Thyroid gland (tissue), 4 donors: ENCODE data around the gene DENND4C. TPM values are rescaled to one million over a fixed set of nuclear protein-coding genes. Genes with fewer than 3 reads are reported as not detected.
A peak's percentile ranks its signal among the peaks of the same experiment; 100 is the strongest.

Experiments
- DNase-seq, 2 donors: peaks; one replicate each; pipeline ENCODE4 v3.0.0-alpha.2; 2019
- H3K27ac ChIP-seq, 3 donors: fragments of 200-600 bp; sonication (generic); 1 replicate in 2 of 3; 2 replicates in 1 of 3; pipeline ENCODE4 v1.5.1; 2016 to 2019; ENCODE audit warnings: mild to moderate bottlenecking in 1 of 3, moderate library complexity in 1 of 3
- H3K27me3 ChIP-seq: fragments of 200-600 bp; sonication (generic); one replicate; pipeline ENCODE4 v1.5.1; 2019
- H3K36me3 ChIP-seq, 2 donors: fragments of 200-600 bp; sonication (generic); one replicate each; pipeline ENCODE4 v1.5.1; 2016 to 2019
- H3K4me1 ChIP-seq, 2 donors: fragments of 200-600 bp; sonication (generic); one replicate each; pipeline ENCODE4 v1.5.1; 2017 to 2019
- H3K4me3 ChIP-seq, 3 donors: fragments of 200-600 bp; sonication (generic); replicated peaks in 1 of 3; 1 replicate in 2 of 3; 2 replicates in 1 of 3; pipeline ENCODE4 v1.5.1; 2016; ENCODE audit warnings: mild to moderate bottlenecking in 1 of 3
- H3K9me3 ChIP-seq: fragments of 200-600 bp; sonication (generic); one replicate; pipeline ENCODE4 v1.5.1; 2017
- POLR2A ChIP-seq, 2 donors: fragments of 450-650 bp; IDR thresholded peaks; one replicate each; pipeline ENCODE4 v1.6.1; 2017; ENCODE audit warnings: antibody characterized with exemption in 2 of 2, mild to moderate bottlenecking in 2 of 2, moderate library complexity in 1 of 2
- WGBS, 2 donors: methylation state at CpG; one replicate each; pipeline ENCODE4 v1.1.5; 2017; 5-methylcytosine and 5-hydroxymethylcytosine counted together
- intact Hi-C: fragments of 100-400 bp; cut with DNase I; formaldehyde crosslinking; loops from one replicate; pipeline ENCODE4 v1.15.1; 2023
- total RNA-seq, 4 donors: library from RNA; depleted of rRNA; stranded (reverse); fragments of >200 nt; gene quantifications; one replicate each; pipeline ENCODE4 v1.2.3, GENCODE V29; 2016
- TF ChIP-seq, protein P1 (sequence below), 6 experiments: fragments of 200-600 bp in 3 of 6; fragments of 450-650 bp in 3 of 6; sonication (generic) in 3 of 6; IDR thresholded peaks; one replicate each; pipeline ENCODE4 v1.5.1; 2016 to 2019; ENCODE audit warnings: antibody characterized with exemption in 6 of 6, mild to moderate bottlenecking in 2 of 6, inconsistent platforms in 1 of 6, moderate library complexity in 1 of 6

The DENND4C gene
- total RNA-seq, 4 donors from 2014 or later, result 99.5 to 135 (median 111) TPM

DNA sequence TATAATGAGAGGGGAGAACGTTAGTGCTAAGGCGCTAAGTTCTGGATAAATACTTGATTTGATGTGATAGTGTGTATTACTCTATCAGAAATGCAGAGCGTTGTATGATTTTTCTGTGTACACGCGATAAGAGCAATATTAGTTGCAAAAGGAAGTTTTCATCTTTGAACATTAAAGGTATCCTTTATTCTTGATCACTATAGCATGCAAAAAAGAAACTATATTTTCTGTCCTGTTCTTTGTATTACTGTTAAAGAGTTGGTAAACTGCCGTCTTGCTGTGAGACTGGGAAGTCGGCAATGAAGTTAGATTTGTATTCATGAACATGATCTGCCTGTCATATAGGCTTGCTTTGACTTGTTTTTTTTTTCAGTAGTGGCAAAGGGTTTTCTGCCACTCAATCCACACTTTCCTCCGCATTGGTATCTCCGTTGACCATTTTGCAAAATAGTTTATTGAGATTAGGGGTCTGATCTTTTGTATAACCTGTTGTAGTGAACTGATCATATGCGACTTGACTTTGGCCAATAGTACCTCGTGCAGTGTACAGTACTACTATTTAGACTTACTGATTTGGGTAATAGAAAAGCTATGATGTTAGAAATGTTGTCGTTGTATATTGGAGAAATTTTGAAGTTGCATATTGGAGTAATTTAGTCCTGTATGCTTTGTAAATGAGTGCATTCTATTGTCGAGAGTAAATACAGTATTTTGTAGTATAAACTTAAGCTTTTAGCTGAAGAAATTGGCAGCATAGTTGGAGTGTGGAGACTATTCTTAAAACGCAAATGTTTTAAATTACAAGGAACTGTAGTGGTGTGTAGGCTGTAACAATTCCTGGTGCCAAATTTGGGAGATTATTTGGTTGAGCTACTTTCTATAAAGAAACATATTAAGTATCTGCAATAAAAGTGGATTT, 1.7 kb downstream of the DENND4C start:
- TF ChIP-seq, protein P1, sequence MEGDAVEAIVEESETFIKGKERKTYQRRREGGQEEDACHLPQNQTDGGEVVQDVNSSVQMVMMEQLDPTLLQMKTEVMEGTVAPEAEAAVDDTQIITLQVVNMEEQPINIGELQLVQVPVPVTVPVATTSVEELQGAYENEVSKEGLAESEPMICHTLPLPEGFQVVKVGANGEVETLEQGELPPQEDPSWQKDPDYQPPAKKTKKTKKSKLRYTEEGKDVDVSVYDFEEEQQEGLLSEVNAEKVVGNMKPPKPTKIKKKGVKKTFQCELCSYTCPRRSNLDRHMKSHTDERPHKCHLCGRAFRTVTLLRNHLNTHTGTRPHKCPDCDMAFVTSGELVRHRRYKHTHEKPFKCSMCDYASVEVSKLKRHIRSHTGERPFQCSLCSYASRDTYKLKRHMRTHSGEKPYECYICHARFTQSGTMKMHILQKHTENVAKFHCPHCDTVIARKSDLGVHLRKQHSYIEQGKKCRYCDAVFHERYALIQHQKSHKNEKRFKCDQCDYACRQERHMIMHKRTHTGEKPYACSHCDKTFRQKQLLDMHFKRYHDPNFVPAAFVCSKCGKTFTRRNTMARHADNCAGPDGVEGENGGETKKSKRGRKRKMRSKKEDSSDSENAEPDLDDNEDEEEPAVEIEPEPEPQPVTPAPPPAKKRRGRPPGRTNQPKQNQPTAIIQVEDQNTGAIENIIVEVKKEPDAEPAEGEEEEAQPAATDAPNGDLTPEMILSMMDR (IDR thresholded peaks at IDR 0.05), result no peak
- TF ChIP-seq POLR2A (IDR thresholded peaks at IDR 0.05), result no peak
- DNase-seq, result no peak
- Histone ChIP-seq H3K36me3 (no peaks in the 10 kb centered on the region), H3K27me3 (no peaks in the 10 kb centered on the region), H3K4me1 (peaks cover 13 to 24% of the 10 kb centered on the region in 2 donors), H3K4me3 (peak overlapping the region; percentile 18 to 76 (median 64)), H3K9me3 (no peaks in the 10 kb centered on the region), H3K27ac (peak overlapping the region; percentile 93 to 99 (median 95))
- 11 to 12% methylated on average over 14 of the region's 14 CpGs for WGBS, 2 donors
- intact Hi-C loops, result loop anchor here (10.0 kb wide), 1 partner anchor 63 kb away; no protein-coding TSS in a partner anchor

DNA sequence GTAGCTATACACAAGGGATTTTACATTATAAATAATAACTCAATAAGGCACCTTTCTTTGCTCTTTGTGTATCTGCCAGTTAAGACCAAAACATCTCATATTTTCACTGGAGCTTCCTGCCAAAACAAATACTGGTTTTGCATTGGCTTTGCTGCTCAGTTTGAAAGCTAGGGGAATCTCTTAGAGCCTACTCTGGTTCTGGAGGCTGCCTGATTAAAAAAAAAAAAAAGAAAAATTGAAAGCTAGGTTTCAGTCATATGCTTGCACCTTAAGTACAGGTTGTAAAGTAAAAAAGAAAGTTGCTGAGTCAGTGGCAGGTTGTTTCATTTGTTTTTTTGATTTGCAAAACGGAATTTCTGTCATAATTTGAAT, 2.3 kb downstream of the DENND4C start:
- TF ChIP-seq, protein P1 (IDR thresholded peaks at IDR 0.05), result peak in 1 of 6 experiments; percentile 30
- TF ChIP-seq POLR2A (IDR thresholded peaks at IDR 0.05), result no peak
- no peaks in the 10 kb centered on the region for H3K9me3 ChIP-seq
- intact Hi-C loops, result loop anchor here (10.0 kb wide), 1 partner anchor 62 kb away; no protein-coding TSS in a partner anchor
- peaks cover 13 to 24% of the 10 kb centered on the region in 2 donors for H3K4me1 ChIP-seq
- no peak for DNase-seq
- H3K36me3 ChIP-seq, result no peaks in the 10 kb centered on the region
- H3K27ac ChIP-seq, result peak overlapping the region; percentile 20 to 99 (median 95)
- no peak overlapping the region for H3K4me3 ChIP-seq
- no peaks in the 10 kb centered on the region for H3K27me3 ChIP-seq
- WGBS, 2 donors, result 12 to 17% methylated on average over 1 of the region's 1 CpG

DNA sequence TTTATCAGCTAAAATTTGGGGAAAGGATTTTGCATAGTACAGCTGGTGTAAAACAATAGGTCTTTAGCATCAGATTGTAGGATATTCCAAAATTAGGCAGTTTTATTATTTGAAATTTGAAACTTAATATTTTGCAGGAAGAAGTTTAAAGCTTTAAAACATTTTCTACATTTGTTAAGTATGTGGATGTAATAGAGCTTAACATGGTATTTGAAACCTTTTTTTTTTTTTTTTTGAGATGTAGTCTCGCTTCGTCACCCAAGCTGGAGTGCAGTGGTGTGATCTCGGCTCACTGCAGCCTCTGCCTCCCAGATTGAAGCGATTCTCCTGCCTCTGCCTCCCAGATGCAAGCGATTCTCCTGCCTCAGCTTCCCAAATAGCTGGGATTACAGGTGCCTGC, 2.9 kb downstream of the DENND4C start:
- H3K4me1 ChIP-seq, result peaks cover 13 to 24% of the 10 kb centered on the region in 2 donors
- H3K36me3 ChIP-seq, result no peaks in the 10 kb centered on the region
- intact Hi-C loops, result loop anchor here (10.0 kb wide), 1 partner anchor 61 kb away; no protein-coding TSS in a partner anchor
- no peaks in the 10 kb centered on the region for H3K27me3 ChIP-seq
- 70 to 71% methylated on average over 5 of the region's 5 CpGs for WGBS, 2 donors
- TF ChIP-seq POLR2A (IDR thresholded peaks at IDR 0.05), result no peak
- TF ChIP-seq, protein P1 (IDR thresholded peaks at IDR 0.05), result no peak
- peak overlapping the region; percentile 20 to 99 (median 95) for H3K27ac ChIP-seq
- H3K4me3 ChIP-seq, result no peak overlapping the region
- no peaks in the 10 kb centered on the region for H3K9me3 ChIP-seq
- DNase-seq, result peak; percentile 15 to 43

DNA sequence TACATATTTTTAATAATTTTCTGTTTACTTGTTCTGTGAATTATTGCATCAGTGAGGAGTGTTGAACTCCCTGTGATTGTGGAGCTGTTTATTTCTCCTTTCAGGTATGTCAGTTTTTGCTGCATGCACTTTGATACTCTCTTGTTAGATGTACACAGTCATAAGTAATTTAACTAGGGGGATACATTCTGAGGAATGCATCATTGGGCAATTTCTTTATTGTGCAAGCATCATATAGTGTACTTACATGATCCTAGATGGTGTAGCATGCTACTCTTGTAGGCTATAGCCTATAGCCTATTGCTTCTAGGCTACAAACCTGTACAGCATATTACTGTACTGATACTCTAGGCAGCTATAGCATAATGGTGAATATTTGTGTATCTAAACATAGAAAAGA, 9.5 kb downstream of the DENND4C start:
- no peak overlapping the region for H3K27ac ChIP-seq
- H3K4me1 ChIP-seq, result peaks cover 0 to 9% of the 10 kb centered on the region in 2 donors

DNA sequence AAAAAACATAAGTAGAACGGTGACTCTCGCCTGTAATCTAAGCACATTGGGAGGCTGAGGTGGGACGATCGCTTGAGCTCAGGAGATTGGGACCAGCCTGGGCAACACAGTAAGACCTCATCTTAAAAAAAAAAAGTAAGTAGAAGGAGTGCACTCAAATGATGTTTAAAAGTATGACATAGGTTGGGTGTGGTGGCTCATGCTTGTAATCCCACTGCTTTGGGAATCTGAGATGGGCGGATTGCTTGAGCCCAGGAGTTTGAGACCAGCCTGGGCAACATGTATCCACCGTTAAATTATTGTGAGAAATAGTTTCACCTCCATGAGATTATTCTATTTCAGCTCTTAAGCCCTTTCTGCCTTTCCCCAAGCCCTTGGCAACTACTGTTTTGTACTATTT, 11.2 kb downstream of the DENND4C start:
- TF ChIP-seq POLR2A (IDR thresholded peaks at IDR 0.05), result no peak
- Histone ChIP-seq H3K27me3 (no peaks in the 10 kb centered on the region), H3K9me3 (no peaks in the 10 kb centered on the region), H3K36me3 (no peaks in the 10 kb centered on the region), H3K4me1 (peaks cover 0 to 5% of the 10 kb centered on the region in 2 donors), H3K4me3 (no peak overlapping the region), H3K27ac (no peak overlapping the region)
- intact Hi-C loops, result no loop called here
- WGBS, 2 donors, result 79 to 87% methylated on average over 6 of the region's 6 CpGs
- DNase-seq, result no peak

More for the DNA sequence above, 9.5 kb downstream of the DENND4C start:
- no peak for DNase-seq
- no peaks in the 10 kb centered on the region for H3K36me3 ChIP-seq
- no peak overlapping the region for H3K4me3 ChIP-seq
- TF ChIP-seq POLR2A (IDR thresholded peaks at IDR 0.05), result no peak
- H3K27me3 ChIP-seq, result no peaks in the 10 kb centered on the region
- intact Hi-C loops, result loop anchor here (10.0 kb wide), 1 partner anchor 55 kb away; no protein-coding TSS in a partner anchor
- H3K9me3 ChIP-seq, result no peaks in the 10 kb centered on the region
